Stimulated activated naive CD8-positive, alpha-beta T cell treated with anti-CD3 and anti-CD28 coated beads, Interleukin-15, Interleukin-2, amounts not matched to agents 100 ng/mL and 50 ng/mL, for 24 hours (primary cell): ENCODE measurements around the gene TRIM50.
"Not testable (repeated sequence)": the region's sequence is repeated elsewhere in the genome, so short reads cannot be mapped to it uniquely, and the experiment has no call there.

Experiments
- H3K27ac Mint-ChIP-seq: one replicate; pipeline ENCODE4 v1.8.0; 2021; ENCODE audit warnings: mild to moderate bottlenecking, mixed read lengths
- H3K27me3 Mint-ChIP-seq: one replicate; pipeline ENCODE4 v1.8.0; 2021; ENCODE audit warnings: mixed read lengths
- H3K36me3 Mint-ChIP-seq: one replicate; pipeline ENCODE4 v1.8.0; 2021; ENCODE audit warnings: low read depth, mixed read lengths
- H3K4me1 Mint-ChIP-seq: one replicate; pipeline ENCODE4 v1.8.0; 2021; ENCODE audit warnings: low read depth, mixed read lengths
- H3K4me3 Mint-ChIP-seq: one replicate; pipeline ENCODE4 v1.8.0; 2021; ENCODE audit warnings: mild to moderate bottlenecking, mixed read lengths
- H3K9me3 Mint-ChIP-seq: one replicate; pipeline ENCODE4 v1.8.0; 2021; ENCODE audit warnings: mixed read lengths

The TRIM50 gene

GRCh38 chr7:73327922-73328321 lies at the start of gene TRIM50, which contains the start of gene FKBP6:
Gene TRIM50 (minus strand): TSS chr7:73328082. CDS start chr7:73324787, 3,295 bp downstream.
Gene FKBP6 (plus strand): TSS chr7:73328161. CDS start chr7:73328429, 268 bp downstream.
- H3K36me3 Mint-ChIP-seq, H3K9me3 Mint-ChIP-seq, H3K4me3 Mint-ChIP-seq, H3K27me3 Mint-ChIP-seq, H3K27ac Mint-ChIP-seq: not testable (repeated sequence)
- peaks cover 10% of the 10 kb centered on the region for H3K4me1 Mint-ChIP-seq

GRCh38 chr7:73376671-73377412 lies 49.0 kb upstream of the TRIM50 start:
- no peak overlapping the region for H3K4me3 Mint-ChIP-seq
- no peaks in the 10 kb centered on the region for H3K36me3 Mint-ChIP-seq
- peaks cover 27% of the 10 kb centered on the region for H3K27me3 Mint-ChIP-seq
- no peaks in the 10 kb centered on the region for H3K4me1 Mint-ChIP-seq
- H3K9me3 Mint-ChIP-seq, result no peaks in the 10 kb centered on the region
- H3K27ac Mint-ChIP-seq, result no peak overlapping the region

GRCh38 chr7:73376262-73376661 lies 48.4 kb upstream of the TRIM50 start:
- H3K27me3 Mint-ChIP-seq, result peaks cover 26% of the 10 kb centered on the region
- not testable (repeated sequence) for H3K4me3 Mint-ChIP-seq, H3K4me1 Mint-ChIP-seq, H3K9me3 Mint-ChIP-seq, H3K36me3 Mint-ChIP-seq, H3K27ac Mint-ChIP-seq

- Mint-ChIP-seq H3K27ac (no peak overlapping the region), H3K36me3 (no peaks in the 10 kb centered on the region), H3K4me1 (no peaks in the 10 kb centered on the region), H3K9me3 (no peaks in the 10 kb centered on the region), H3K4me3 (no peak overlapping the region), H3K27me3 (peaks cover 22% of the 10 kb centered on the region)
Observed at GRCh38 chr7:73373741-73374140, 45.9 kb upstream of the TRIM50 start.

GRCh38 chr7:73369622-73370021 lies 41.7 kb upstream of the TRIM50 start:
- no peak overlapping the region for H3K4me3 Mint-ChIP-seq
- no peaks in the 10 kb centered on the region for H3K4me1 Mint-ChIP-seq
- H3K27me3 Mint-ChIP-seq, result no peaks in the 10 kb centered on the region
- no peaks in the 10 kb centered on the region for H3K9me3 Mint-ChIP-seq
- no peak overlapping the region for H3K27ac Mint-ChIP-seq
- no peaks in the 10 kb centered on the region for H3K36me3 Mint-ChIP-seq

- Mint-ChIP-seq H3K4me1 (no peaks in the 10 kb centered on the region), H3K36me3 (no peaks in the 10 kb centered on the region), H3K27ac (no peak overlapping the region), H3K9me3 (no peaks in the 10 kb centered on the region), H3K27me3 (no peaks in the 10 kb centered on the region), H3K4me3 (no peak overlapping the region)
Observed at GRCh38 chr7:73369009-73369408, 41.1 kb upstream of the TRIM50 start.

- Mint-ChIP-seq H3K4me3 (no peak overlapping the region), H3K27me3 (no peaks in the 10 kb centered on the region), H3K36me3 (no peaks in the 10 kb centered on the region), H3K27ac (no peak overlapping the region), H3K4me1 (no peaks in the 10 kb centered on the region), H3K9me3 (no peaks in the 10 kb centered on the region)
Observed at GRCh38 chr7:73366990-73367389, 39.1 kb upstream of the TRIM50 start.

GRCh38 chr7:73366127-73366526 lies 38.2 kb upstream of the TRIM50 start:
- Mint-ChIP-seq H3K27me3 (no peaks in the 10 kb centered on the region), H3K4me3 (no peak overlapping the region), H3K9me3 (no peaks in the 10 kb centered on the region), H3K4me1 (no peaks in the 10 kb centered on the region), H3K36me3 (no peaks in the 10 kb centered on the region), H3K27ac (no peak overlapping the region)

- Mint-ChIP-seq H3K4me3 (no peak overlapping the region), H3K36me3 (no peaks in the 10 kb centered on the region), H3K27ac (no peak overlapping the region), H3K9me3 (no peaks in the 10 kb centered on the region), H3K4me1 (no peaks in the 10 kb centered on the region), H3K27me3 (no peaks in the 10 kb centered on the region)
Observed at GRCh38 chr7:73364006-73364728, 36.3 kb upstream of the TRIM50 start.

- Mint-ChIP-seq H3K9me3 (no peaks in the 10 kb centered on the region), H3K4me3 (no peak overlapping the region), H3K27ac (no peak overlapping the region), H3K36me3 (no peaks in the 10 kb centered on the region), H3K27me3 (no peaks in the 10 kb centered on the region), H3K4me1 (peaks cover 2% of the 10 kb centered on the region)
Observed at GRCh38 chr7:73363225-73364005, 35.5 kb upstream of the TRIM50 start.

- H3K4me1 Mint-ChIP-seq, H3K36me3 Mint-ChIP-seq, H3K9me3 Mint-ChIP-seq, H3K27ac Mint-ChIP-seq, H3K4me3 Mint-ChIP-seq, H3K27me3 Mint-ChIP-seq: not testable (repeated sequence)
Observed at GRCh38 chr7:73360590-73360989, 32.7 kb upstream of the TRIM50 start.

- Mint-ChIP-seq H3K9me3 (no peaks in the 10 kb centered on the region), H3K4me1 (peaks cover 8% of the 10 kb centered on the region), H3K27ac (no peak overlapping the region), H3K36me3 (no peaks in the 10 kb centered on the region), H3K27me3 (no peaks in the 10 kb centered on the region), H3K4me3 (no peak overlapping the region)
Observed at GRCh38 chr7:73359746-73360375, 32.0 kb upstream of the TRIM50 start.

- Mint-ChIP-seq H3K27ac (no peak overlapping the region), H3K27me3 (no peaks in the 10 kb centered on the region), H3K4me3 (no peak overlapping the region), H3K36me3 (no peaks in the 10 kb centered on the region), H3K4me1 (peaks cover 8% of the 10 kb centered on the region), H3K9me3 (no peaks in the 10 kb centered on the region)
Observed at GRCh38 chr7:73359306-73359705, 31.4 kb upstream of the TRIM50 start.

GRCh38 chr7:73358590-73359275 lies 30.9 kb upstream of the TRIM50 start:
- peaks cover 8% of the 10 kb centered on the region for H3K4me1 Mint-ChIP-seq
- no peaks in the 10 kb centered on the region for H3K27me3 Mint-ChIP-seq
- H3K4me3 Mint-ChIP-seq, result no peak overlapping the region
- no peaks in the 10 kb centered on the region for H3K36me3 Mint-ChIP-seq
- H3K9me3 Mint-ChIP-seq, result no peaks in the 10 kb centered on the region
- no peak overlapping the region for H3K27ac Mint-ChIP-seq
